ENCODE measurements around the gene CYSRT1.

Gene CYSRT1

DNA sequence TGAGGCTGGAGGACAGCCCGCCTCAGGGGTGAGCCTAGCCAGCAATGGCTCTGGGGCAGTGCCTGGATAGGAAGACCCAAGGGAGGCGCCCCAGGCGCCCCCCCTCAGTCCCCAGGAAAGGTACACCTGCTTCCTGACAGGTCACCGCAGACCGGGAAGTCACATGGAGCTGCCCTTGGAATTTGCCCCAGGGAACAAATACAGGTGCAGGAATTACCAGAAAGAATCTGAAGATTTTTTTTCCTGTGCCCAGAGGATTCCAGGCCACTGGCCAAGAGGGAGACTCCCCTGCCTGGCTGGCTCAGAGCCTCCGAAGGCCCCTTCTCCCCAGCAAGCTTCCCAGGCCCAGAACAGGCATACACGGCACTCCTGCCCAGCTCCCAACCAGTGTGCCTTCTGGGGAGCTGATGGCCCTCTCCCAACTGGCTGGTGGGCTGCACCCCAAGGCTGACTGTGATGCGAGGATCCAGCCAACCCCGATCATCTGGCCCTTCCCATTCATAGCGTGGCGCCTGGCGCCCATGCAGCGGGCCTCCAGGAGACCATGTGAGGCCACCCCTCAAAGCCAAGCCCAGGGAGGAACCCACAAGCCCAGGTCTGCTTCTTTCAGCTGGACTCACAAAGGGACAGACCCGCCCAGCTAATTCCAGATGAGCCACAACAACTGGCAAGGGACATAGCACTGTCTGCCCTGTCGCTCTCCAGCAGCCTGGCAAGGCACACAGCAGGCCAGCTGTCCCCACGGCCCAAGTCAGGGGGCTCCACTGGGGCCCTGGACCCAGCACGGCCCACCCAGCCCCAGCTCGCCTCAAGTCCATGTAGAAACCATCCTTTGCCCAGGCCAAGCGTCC, 26.7 kb upstream of the CYSRT1 start:
- Mint-ChIP-seq H3K27ac (no peak overlapping the region), H3K4me3 (no peak overlapping the region), H3K36me3 (no peaks in the 10 kb centered on the region), H3K4me1 (ENCODE audit: low read depth) (peaks cover 13% of the 10 kb centered on the region), H3K9me3 (ENCODE audit: low read depth) (no peaks in the 10 kb centered on the region), H3K27me3 (no peaks in the 10 kb centered on the region)

DNA sequence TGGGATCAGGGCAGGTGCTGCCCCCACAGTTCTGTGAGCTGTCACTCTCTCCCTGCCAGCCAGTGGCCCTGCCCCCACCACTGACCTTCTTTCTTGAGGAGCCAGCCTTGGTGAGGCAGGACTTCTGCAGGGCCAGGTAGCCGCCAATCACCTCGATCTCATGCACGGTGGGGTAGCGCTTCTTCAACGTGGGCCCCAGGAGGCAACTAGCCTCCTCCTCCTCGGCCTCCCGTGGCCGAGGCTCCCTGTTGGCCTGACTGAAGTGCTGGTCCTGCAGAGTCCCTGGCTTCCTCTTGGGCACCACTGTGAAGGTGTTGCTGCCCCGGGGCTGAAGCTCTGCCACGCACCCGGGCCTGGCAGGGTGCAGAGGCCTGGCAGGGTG, 26.1 kb upstream of the CYSRT1 start:
- Mint-ChIP-seq H3K27me3 (no peaks in the 10 kb centered on the region), H3K4me3 (no peak overlapping the region), H3K9me3 (ENCODE audit: low read depth) (no peaks in the 10 kb centered on the region), H3K4me1 (ENCODE audit: low read depth) (peaks cover 16% of the 10 kb centered on the region), H3K27ac (no peak overlapping the region), H3K36me3 (no peaks in the 10 kb centered on the region)

DNA sequence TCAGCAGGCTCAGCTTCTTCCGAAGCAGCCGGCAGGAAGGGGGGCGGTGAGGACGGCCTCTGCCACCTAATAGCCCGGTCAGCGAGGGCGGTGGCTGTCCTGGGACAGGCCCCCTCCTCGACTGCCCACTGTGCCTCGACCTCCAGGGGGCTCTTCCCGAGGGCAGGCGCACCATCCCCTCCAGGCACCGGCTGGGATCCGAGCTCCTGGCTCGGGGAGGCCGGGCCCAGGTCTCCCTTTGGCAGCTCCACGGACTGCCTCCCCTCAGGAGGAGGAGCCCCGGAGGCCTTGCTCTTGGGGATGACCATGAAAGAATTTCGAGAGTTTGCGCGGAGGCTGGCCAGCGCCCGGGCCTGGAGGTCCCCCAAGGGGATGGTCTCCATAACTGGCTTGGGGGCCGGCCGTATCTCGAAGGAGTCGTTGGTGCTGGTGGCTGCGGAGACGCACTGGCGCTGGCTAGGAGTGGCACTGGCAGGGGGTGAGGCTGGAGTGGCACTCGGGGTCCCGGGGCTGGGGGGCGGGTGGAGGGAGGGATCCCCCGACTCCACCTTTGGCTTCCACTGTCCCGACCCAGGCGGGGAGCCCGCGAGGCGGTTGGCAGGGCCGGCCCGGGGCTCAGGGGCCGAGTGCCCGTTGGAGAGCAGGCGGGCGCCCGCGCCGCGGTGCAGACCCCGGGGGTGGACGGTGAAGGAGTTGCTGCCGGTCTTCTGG, 25.4 kb upstream of the CYSRT1 start:
- no peaks in the 10 kb centered on the region for H3K27me3 Mint-ChIP-seq
- H3K36me3 Mint-ChIP-seq, result no peaks in the 10 kb centered on the region
- peaks cover 23% of the 10 kb centered on the region for H3K4me1 Mint-ChIP-seq (ENCODE audit: low read depth)
- no peaks in the 10 kb centered on the region for H3K9me3 Mint-ChIP-seq (ENCODE audit: low read depth)
- peak overlapping the region; percentile 81 for H3K4me3 Mint-ChIP-seq
- no peak overlapping the region for H3K27ac Mint-ChIP-seq

DNA sequence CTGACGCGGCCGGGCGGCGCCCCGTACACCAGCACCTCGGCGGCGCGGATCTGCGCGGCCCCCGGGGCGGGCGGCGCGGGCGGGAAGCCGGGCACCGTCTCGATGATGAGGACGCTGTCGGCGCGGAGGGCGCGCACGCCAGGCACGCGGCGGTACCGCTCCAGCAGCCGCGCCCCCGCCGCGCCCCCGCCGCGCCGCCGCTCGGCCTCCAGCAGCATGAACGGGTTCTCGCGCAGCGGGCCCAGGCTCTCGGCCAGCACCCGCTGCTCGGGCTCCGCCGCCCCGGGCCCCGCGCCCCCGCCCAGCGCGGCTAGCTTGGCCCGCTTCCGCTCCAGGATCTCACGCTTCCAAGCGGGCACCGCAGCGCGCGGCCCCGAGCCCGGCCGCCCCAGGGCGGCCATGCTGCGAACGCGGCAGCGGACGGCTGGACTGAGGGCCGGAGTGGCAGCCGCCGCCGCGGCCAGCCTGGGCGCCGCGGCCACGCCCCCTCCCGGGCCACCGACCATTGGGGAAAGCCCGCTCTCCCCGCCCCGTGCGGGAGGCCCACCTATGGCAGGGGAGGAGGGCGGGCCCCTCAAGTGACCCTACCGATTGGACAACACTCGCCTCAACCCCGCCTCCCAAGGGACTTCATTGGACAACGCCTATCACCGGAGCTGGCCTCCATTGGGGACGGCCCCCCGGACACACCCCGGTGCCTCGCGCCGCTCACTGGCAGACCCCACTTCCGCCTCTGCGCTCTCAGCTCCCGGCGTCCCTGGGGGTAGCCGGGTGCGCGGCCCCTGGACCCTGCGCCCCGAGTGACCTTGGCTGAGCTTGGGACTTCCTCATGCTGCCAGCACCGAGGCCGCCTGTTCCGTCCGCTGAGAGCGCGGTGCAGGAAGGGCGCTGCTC, 24.4 kb upstream of the CYSRT1 start, which contains the start of gene TPRN:
TPRN (minus strand) TSS at position 431 of the 894 bp plus-strand sequence; CDS start at position 401, 30 bp downstream.
- Mint-ChIP-seq H3K4me3 (peak within 1 kb of the TSS; percentile 83), H3K27me3 (no peaks in the 10 kb centered on the region), H3K27ac (peak within 1 kb of the TSS; percentile 58), H3K9me3 (ENCODE audit: low read depth) (no peaks in the 10 kb centered on the region), H3K4me1 (ENCODE audit: low read depth) (peaks cover 24% of the 10 kb centered on the region), H3K36me3 (no peaks in the 10 kb centered on the region)

DNA sequence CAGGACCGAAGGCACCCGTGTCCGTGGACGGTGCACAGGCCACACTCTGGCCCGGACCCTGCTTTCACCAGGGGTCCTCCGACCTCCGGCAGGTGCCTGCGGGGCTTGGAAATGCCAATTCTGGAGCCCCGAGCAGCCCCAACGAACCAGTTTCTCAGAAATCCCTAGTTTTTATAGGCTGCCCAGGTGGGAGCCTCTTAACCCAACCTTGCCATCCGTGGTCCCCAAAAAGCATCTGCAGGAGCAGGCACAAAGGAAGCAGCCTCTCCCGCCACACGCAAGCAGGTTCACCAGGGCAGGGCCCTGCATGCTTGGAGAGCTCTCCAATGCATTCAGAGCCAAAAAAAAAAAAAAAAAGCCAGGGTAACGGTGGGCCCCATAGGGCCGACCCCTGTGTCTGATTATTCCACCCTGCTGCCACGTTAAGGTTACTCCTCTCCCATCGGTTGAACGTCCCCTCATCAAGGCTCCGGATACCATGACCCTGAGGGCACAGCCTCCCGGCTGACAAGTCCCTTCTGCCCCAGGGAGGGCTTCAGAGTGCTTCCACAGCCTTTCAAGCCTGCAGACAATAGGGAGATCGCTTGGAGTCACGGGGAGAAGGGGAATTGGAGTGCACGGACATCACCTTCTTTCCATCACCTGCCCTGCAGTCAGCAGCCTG, 23.6 kb upstream of the CYSRT1 start:
- H3K27me3 Mint-ChIP-seq, result no peaks in the 10 kb centered on the region
- H3K9me3 Mint-ChIP-seq (ENCODE audit: low read depth), result no peaks in the 10 kb centered on the region
- H3K4me1 Mint-ChIP-seq (ENCODE audit: low read depth), result peaks cover 26% of the 10 kb centered on the region
- peak overlapping the region; percentile 83 for H3K4me3 Mint-ChIP-seq
- H3K36me3 Mint-ChIP-seq, result no peaks in the 10 kb centered on the region
- peak overlapping the region; percentile 58 for H3K27ac Mint-ChIP-seq

DNA sequence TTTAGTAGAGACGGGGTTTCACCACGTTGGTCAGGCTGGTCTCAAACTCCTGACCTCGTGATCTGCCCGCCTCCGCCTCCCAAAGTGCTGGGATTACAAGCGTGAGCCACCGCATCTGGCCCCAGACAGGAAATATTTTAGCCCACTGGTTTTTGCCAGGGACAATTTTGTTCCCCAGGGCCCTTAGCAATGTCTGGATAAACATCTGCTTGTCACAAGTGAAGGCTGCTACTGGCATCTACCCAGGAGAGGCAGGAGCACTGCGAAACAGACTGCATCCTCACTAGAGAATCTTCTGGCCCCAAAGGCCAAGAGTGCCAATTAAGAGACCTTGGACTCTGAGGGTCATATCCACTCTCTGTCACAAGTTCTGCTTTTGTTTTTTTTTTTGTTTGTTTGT, 22.0 kb upstream of the CYSRT1 start:
- Mint-ChIP-seq H3K27me3 (no peaks in the 10 kb centered on the region), H3K9me3 (ENCODE audit: low read depth) (no peaks in the 10 kb centered on the region), H3K4me3 (peak overlapping the region; percentile 40), H3K36me3 (peaks cover 3% of the 10 kb centered on the region), H3K27ac (no peak overlapping the region), H3K4me1 (ENCODE audit: low read depth) (peaks cover 39% of the 10 kb centered on the region)

DNA sequence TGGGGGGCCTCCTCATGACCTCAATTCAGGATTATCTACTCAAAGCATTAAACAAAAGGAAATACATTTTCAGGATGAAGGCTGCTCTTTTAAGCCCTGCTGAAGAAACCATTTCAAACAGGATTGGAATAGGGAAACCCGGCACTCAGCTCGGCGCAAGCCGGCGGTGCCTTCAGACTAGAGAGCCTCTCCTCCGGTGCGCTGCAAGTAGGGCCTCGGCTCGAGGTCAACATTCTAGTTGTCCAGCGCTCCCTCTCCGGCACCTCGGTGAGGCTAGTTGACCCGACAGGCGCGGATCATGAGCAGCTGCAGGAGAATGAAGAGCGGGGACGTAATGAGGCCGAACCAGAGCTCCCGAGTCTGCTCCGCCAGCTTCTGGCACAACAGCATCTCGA, 20.2 kb upstream of the CYSRT1 start:
- Mint-ChIP-seq H3K4me3 (peak overlapping the region; percentile 95), H3K27ac (peak overlapping the region; percentile 93), H3K9me3 (ENCODE audit: low read depth) (no peaks in the 10 kb centered on the region), H3K4me1 (ENCODE audit: low read depth) (peaks cover 37% of the 10 kb centered on the region), H3K27me3 (no peaks in the 10 kb centered on the region), H3K36me3 (peaks cover 3% of the 10 kb centered on the region)

DNA sequence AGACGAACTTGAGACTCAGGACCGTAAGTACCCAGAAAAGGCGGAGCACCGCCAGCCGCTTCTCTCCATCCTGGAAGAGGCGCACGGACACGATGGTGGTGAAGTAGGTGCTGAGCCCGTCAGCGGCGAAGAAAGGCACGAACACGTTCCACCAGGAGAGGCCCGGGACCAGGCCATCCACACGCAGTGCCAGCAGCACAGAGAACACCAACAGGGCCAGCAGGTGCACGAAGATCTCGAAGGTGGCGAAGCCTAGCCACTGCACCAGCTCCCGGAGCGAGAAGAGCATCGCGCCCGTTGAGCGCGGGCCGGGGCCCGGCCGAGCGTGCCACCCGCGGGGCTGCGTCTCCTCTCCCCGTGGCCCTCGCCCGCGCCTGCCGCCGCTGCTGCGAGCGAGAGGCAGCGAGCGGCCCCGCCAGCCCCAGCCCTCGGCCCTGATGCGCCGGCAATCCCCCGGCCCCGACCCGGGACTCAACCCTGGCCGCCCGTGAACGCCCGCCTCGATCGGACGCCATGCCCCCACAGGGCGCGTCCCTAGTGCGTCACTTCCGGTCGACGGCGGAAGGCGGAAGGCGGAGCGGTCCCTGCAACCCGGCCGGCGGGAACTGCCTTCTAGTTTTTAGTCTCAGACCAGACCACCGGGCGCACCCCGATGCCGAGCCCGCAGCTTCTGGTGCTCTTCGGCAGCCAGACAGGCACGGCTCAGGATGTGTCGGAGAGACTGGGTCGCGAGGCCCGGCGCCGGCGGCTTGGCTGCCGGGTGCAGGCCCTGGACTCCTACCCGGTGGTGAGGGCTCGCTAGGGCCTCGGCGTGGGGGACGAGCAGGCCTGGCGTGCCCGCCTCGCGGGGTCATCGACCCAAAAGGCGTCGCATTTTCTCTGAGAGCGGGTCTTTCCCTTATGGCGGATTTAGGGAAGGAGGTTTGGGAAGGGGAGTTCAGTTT, 19.6 kb upstream of the CYSRT1 start, which contains the start of the genes NDOR1 and TMEM203:
NDOR1 (plus strand) TSS at position 575 of the 944 bp plus-strand sequence; CDS start at position 653, 78 bp downstream.
TMEM203 (minus strand) TSS at position 523 of the 944 bp plus-strand sequence; CDS start at position 289, 234 bp downstream.
- H3K27ac Mint-ChIP-seq, result peak within 1 kb of the TSS; percentile 93
- H3K9me3 Mint-ChIP-seq (ENCODE audit: low read depth), result no peaks in the 10 kb centered on the region
- peak within 1 kb of the TSS; percentile 95 for H3K4me3 Mint-ChIP-seq
- H3K36me3 Mint-ChIP-seq, result peaks cover 3% of the 10 kb centered on the region
- no peaks in the 10 kb centered on the region for H3K27me3 Mint-ChIP-seq
- H3K4me1 Mint-ChIP-seq (ENCODE audit: low read depth), result peaks cover 37% of the 10 kb centered on the region

DNA sequence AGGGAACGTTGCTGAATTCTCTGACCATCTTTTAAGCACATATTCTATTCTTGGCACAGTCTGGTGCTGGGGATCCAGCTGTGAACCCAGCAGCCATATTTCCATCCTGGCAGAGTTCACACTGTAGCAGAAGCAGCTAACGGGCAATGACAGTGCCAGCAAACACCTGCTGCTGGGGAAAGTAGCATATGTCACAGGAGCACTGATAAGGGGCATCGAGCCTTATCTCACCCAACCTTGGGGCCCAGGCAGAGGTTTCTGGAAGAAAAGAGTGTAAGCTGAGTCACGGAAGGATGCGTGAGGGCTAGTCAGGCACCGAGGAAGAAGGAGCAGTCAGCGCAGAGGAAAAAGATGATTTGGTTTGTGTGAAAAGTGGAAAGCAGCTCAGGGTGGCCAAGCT, 18.4 kb upstream of the CYSRT1 start:
- Mint-ChIP-seq H3K36me3 (peaks cover 3% of the 10 kb centered on the region), H3K4me1 (ENCODE audit: low read depth) (peaks cover 35% of the 10 kb centered on the region), H3K27ac (peak overlapping the region; percentile 85), H3K4me3 (peak overlapping the region; percentile 90), H3K9me3 (ENCODE audit: low read depth) (no peaks in the 10 kb centered on the region), H3K27me3 (no peaks in the 10 kb centered on the region)

DNA sequence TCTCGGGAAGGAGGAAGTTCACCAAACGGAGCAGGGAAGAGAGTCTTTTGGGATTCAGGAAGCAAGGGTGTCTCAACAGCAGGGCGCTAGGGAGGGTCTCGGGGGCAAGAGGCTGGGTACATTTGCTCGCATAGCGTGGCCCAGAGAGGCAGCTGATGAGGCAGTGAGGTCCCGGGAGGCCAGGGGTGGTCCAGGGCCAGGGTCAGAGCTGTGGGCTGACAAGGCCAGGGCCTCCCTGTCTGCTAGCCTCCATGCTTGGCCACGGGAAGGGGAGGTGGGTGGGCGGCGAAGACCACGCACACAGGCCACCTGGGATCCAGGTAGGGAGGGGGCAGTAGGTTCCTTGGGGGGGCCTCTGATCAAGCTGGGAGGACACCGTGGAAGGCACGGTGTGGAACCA, 13.4 kb upstream of the CYSRT1 start:
- Mint-ChIP-seq H3K4me3 (no peak overlapping the region), H3K36me3 (peaks cover 3% of the 10 kb centered on the region), H3K4me1 (ENCODE audit: low read depth) (peaks cover 11% of the 10 kb centered on the region), H3K27ac (no peak overlapping the region), H3K27me3 (no peaks in the 10 kb centered on the region), H3K9me3 (ENCODE audit: low read depth) (no peaks in the 10 kb centered on the region)

DNA sequence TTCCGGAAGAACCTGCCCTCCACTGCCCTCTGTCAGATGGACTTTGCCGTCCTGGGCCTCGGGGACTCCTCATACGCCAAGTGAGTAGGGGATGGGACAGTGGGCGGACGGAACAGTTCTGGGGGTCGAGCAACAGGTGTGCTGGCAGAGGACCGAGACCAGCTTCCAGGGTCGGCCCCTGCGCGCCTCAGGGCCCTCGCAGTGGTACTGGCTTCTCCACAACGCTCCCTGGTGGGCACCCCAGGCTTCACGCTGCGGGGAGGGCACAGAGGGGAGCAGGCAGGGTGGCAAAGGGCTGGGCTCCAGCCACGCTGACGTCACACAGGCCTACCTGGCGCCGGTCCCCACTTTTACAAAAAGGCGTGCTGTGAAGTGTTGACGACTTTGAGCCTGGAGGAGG, 12.5 kb upstream of the CYSRT1 start:
- no peak overlapping the region for H3K4me3 Mint-ChIP-seq
- peaks cover 1% of the 10 kb centered on the region for H3K4me1 Mint-ChIP-seq (ENCODE audit: low read depth)
- no peaks in the 10 kb centered on the region for H3K27me3 Mint-ChIP-seq
- no peak overlapping the region for H3K27ac Mint-ChIP-seq
- peaks cover 1% of the 10 kb centered on the region for H3K36me3 Mint-ChIP-seq
- H3K9me3 Mint-ChIP-seq (ENCODE audit: low read depth), result no peaks in the 10 kb centered on the region

DNA sequence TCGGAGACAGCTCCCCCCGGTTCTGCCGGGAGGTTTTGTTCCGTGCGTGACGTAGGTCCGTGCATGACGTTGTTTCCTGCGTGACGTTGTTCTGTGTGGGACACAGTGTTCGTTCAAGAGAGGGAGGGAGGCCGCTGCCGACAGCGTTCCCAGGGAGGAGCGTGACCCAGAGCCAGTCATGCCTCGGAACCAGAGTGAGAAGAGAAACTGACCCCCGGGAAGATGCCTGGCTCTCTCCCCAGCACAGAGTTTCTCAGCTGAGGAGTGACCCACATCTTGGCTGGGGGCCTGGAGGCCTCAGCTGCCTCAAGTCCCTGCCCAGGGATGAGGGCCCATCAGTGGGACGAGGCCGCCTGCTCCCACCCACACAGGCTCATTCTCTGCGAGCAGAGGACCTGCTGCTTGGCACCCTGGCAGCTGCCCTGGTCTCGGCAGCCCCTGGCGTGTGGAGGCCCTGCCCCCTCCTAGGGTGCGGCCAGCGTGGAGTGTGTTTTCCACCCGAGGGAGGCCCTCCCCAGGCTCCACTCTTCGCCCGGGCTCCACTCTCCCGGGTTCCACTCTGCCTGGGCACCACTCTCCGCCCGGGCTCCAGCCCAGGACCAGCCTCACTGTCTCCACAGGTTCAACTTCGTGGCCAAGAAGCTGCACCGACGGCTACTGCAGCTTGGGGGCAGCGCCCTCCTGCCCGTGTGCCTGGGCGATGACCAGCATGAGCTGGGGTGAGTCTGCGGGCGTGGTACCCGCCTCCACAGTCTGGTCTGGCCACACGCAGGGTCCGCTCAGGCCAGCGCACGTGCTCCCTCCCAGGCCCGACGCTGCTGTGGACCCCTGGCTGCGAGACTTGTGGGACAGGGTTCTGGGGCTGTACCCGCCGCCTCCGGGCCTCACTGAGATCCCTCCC, 11.6 kb upstream of the CYSRT1 start:
- Mint-ChIP-seq H3K27me3 (no peaks in the 10 kb centered on the region), H3K4me3 (no peak overlapping the region), H3K4me1 (ENCODE audit: low read depth) (no peaks in the 10 kb centered on the region), H3K27ac (no peak overlapping the region), H3K36me3 (no peaks in the 10 kb centered on the region), H3K9me3 (ENCODE audit: low read depth) (no peaks in the 10 kb centered on the region)
